Measurements from ENCODE around the gene DLG2.

GRCh38 chr11:83625336-83625735, 2001.8 kb downstream of the DLG2 start:
- TF ChIP-seq POLR2AphosphoS5 (IDR thresholded peaks at IDR 0.05): no peak
- no peak for TF ChIP-seq CTCF (IDR thresholded peaks at IDR 0.05)
- no peak for TF ChIP-seq EP300 (IDR thresholded peaks at IDR 0.05)
- no peak for TF ChIP-seq POLR2A (IDR thresholded peaks at IDR 0.05)

Data from sigmoid colon (tissue), 4 donors.